ENCODE data around the gene SMURF2.
A peak's percentile ranks its signal among the peaks of the same experiment; 100 is the strongest.
"Not testable (repeated sequence)": the region's sequence is repeated elsewhere in the genome, so short reads cannot be mapped to it uniquely, and the experiment has no call there.

SMURF2 gene

DNA sequence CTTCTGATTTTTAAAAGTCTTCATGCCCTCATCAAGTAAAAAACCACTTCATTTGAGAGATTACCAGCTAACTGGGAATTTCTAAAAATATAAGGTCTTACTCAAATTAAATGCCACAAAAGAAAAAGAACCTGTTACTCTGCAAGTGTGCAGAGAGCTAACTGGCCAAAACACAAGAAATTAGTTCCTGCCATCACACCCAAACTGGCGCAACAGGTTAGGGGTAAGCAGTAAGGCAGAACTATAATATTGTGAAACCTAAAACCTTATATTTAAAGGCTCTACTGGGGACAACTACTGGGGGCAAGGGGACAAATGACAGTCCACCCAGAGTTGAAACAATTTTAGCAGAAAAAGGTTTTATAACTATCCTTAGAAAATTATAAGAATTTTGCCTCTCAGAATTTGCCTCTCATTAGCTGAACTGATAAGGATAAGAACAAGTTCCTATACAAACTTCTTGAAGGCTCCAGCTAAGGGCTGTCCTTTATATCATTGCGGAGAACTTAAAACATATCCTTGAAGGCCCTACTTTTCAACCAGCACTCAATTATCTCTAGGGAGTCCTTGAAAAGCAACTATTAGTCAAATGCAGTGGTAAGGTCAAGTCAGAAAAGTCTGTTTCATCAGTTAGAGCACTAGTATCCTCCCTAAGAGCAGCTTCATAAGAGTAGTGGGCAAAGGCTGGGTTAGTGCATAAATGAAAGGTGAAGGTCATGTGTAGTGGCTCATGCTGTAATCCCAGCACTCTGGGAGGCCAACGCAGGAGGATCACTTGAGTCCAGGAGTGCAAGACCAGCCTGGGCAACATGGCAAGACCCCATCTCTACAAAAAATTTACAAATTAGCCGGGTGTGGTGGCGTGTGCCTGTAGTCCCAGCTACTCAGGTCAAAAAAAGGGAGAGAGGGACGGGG, 31.5 kb downstream of the SMURF2 start:
- no peak for DNase-seq

DNA sequence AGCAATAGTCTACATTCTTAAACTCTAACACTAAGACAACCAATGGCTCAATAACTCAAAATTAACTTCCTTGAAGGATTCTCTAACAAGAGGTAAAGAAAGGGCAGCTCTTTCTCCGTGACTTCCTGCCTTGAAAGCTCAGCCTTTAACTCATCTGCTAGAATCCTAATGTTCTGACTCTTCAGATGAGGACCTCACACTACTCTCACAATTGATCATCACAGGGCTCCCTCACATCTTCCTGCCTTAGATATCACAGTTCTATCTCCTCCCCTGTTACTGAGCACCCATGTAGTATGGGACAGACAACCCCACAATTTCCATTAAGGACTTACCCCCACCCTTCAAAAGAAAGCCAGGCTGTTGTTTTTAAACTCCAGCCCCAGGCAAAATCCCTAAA, 33.5 kb downstream of the SMURF2 start:
- peak; percentile 87 for DNase-seq

DNA sequence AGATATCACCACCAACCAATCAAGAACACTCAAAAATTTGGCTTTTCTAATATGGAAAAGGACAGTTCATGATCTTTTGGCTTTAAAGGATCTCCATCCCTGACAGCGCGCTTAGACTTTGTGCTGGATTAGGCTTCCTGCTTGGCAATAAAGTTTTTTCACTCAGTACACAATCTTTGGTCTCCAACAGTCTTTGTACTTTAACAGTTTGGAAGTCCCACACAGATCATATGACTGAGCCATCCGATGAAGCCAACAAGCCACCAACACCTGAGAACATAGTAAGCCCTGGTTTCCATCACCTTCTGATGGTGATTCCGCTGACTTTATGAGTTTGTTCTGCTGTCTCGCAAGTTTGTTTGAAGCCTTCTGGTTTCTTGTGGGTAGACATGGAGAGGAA, 34.3 kb downstream of the SMURF2 start:
- DNase-seq = peak; percentile 28

DNA sequence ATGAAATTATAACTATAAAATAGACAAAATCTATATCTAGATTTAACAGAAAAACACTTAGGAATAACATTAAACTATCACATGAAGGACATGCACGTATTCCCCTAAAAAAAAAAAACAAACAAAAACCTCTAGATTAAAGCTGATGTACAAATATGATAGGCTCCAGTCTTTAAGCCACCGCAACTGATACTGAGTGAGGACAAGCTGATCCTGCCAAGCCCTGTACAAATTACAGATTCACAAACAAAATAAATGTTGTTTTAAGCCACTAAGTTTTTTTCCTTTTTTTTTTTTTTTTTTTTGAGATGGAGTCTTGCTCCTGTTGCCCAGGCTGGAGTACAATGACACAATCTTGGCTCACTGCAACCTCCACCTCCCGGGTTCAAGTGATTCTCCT, 35.3 kb downstream of the SMURF2 start:
- DNase-seq = no peak

DNA sequence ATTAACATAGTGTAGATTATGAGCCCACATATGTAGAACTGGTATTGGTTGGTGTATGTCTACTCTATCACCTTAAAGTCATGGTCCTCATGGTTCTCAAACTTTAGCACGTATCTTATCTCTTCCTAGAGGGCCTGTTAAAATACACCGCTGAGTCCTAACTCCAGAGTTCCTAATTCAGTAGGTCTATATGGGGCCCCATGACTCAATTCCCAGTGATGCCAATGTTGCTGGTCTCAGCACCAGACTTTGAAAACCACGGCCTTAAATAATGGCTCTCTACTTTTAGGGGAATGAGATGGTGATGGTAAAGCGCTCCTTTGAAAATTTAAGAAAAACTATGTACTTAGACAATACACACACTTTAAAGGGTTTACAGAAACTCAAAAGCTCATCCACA, 36.6 kb downstream of the SMURF2 start:
- no peak for DNase-seq

DNA sequence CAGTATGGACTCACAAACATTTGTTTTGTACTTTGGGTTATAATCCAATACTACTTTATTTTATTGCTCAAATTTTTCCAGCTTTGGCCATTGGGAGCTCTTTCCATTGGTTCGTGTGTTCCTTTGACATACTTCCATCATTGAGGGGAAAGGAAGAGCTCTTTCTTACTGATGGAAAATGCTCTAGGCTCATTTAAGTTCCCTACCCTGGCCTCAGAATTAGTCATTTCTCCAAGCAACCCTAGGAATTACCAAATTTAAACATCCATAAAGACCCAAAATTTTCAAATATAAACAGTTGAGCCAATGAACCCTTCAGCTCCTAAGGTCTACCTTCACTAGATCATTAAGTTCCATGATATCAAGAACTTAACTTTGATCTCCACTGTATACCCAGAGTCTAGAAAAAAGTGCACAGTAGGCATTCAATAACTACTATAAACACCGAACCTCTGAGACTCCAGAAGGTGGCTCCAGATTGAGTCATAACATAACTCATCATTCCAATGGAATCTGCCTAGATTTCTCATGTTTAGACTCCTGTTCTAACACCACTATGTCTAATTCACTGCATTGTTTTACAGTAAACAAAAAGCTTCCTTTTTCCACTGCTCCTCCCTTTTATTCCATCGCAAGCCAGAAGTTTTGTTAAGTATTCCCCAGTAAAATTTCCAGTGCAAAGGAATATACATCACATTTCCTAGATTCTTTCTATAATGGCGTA, 39.0 kb downstream of the SMURF2 start:
- no peak for DNase-seq

DNA sequence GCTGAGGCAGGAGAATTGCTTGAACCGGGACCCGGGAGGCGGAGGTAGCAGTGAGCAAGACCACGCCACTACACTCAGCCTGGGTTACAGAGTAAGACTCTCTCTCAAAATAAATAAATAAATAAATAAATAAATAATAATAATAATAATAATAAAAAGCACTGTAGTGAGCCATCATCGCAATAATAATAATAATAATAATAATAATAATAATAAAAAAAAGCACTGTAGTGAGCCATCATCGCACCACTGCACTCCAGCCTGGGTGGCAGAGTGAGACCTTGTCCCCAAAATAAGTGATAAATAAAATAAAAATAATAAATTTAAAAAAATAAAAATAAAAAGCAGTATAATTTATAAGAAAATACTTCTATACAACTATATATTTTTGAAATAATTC, 40.3 kb downstream of the SMURF2 start:
- no peak for DNase-seq

DNA sequence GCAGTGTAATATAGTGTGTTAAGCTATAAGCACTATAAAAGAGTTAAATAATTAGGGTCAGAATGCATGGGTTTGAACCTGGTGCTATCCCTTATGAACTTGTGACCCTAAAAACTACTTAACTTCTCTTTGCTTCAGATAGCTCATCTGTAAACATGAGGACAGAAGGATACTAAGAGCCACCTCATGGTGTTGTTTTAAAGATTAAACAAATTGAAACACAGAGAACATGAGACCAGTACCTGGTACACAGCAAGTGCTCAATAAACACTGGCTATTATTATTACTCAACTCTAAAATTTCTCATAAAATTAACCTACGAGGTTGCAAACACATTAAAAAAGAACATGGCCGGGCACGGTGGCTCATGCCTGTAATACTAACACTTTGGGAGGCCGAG, 43.3 kb downstream of the SMURF2 start:
- DNase-seq = no peak

DNA sequence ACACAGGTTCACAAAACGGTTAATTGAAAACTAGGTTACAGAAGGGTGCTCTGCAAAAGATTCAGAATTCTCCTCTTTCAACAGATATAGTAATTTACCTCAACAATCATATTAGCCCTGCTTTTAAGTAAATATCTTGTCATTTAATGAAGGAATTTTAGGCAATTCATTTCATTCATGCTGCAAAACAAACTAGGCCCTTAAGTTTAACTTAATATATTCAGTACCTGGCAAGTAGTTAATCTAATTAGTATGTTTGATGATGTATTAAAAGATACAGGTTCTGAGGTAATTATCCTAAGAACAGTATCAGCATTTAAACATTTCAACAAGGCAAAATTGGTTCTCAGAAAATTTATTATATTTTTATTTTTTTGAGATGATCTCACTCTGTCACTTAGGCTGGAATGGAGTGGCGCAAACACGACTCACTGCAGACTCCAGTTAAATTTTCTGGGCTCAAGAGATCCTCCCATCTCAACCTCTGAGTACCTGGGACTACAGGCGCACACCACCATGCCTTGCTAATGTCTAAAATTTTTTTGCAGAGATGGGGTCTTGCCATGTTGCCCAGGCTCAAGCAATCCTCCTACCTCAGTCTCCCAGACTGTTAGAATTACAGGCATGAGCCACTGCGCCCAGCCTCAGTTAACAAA, 44.9 kb downstream of the SMURF2 start:
- DNase-seq = no peak

DNA sequence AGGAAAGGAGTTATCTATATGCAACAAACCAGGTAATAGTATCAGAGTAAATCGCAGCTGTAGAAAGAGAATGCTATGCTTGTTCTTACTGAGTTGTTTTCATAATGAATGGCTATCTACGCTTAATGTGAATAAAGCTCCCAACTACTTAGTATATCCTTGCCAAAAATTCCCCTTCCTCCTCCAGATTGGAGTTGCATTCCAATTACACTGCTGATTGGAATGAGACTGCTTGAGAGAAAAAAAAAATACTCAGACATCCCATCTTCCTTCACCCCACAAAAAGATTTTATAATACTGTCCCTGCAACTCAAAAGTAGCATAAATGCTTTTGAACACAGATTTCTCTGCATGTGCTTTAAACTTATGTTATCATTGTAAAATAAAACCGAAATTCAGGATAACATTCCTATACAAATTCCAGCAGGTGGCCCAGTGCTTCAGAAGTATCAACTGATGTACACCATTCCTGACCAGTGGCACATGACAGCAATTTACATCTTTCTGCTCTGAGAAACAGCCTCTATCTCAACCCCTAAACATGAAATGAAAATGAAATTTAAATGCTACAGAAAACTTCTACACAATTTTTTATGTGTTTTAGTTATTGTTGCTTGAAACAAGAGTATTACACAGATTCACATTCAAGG, 47.0 kb downstream of the SMURF2 start:
- no peak for DNase-seq

DNA sequence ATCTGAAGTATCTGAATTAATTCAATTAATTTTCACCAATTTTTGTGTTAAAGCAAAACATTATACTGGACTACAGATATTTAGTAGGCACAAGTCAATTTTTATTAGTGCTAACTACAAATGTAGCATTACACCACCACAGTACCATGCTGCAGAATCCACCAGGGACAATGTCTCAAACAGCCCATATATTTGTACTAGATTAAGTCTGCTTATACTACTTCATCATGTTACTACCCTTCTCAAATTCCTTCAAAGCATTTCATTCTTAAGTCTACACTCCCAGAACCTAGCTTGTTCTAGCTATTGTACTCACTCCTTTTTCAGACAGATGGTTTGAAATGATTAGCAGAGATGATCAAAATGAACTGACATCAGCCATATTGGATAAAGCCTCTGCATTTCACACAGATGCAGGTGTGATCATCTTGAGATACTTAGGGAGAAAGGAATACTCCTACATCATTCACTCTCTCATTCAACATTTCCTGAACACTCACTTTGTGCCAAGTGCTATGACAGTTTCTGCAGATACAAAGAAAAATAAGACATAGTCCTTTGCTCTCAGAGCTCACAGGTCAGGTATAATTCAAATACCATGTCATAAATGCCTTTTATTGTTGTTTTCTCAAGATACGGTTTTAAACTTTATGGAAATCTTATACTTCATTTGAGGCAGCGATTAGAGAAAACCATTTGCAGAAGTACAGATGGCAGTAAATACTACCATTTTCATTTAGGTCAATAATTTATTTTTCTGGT, 47.7 kb downstream of the SMURF2 start:
- no peak for DNase-seq

DNA sequence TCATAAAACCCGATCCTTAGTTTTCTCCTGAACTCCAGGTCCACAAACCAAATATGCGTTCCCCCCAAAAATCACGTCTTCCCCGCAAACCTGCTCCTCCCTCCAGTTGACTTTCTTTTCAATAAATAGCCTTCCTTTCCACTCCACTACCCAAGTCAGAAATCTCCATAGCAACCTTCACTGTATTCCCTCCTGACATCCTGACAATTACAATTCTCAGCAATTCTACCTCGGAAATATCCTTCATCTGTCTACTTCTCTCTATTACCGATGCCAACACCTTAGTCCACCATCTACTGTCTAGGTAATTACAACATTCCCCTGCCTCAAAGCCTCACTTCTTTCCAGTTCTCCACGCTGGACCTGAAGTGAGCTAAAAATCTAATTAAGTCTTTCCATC, 50.7 kb downstream of the SMURF2 start:
- DNase-seq = no peak

DNA sequence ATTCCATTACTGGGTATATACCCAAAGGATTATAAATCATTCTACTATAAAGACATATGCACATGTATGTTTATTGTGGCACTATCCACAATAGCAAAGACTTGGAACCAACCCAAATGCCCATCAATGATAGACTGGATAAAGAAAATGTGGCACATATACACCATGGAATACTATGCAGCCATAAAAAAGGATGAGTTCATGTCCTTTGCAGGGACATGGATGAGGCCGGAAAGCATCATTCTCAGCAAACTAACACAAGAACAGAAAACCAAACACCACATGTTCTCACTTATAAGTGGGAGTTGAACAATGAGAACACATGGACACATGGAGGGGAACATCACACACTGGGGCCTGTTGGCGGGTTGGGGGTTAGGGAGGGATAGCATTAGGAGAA, 51.9 kb downstream of the SMURF2 start:
- not testable (repeated sequence) for DNase-seq

DNA sequence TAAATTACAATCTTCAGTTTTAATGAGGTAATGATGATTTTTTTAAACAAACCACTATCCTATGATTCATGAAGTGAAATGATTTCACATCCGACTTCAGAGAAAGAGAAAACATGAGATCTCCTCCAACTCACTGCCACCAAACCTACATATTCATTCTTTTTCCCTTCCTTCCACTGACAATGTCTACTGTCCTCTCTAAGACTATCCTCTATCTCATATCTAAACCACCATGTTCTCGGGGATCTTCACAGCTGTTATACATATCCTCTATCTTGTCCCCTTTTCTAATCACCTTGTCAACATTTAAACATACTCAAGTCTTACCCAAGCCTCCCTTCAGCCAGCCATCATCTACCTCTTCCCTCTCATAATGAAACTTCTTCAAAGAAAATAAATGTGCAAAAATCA, 53.5 kb downstream of the SMURF2 start:
- peak; percentile 49 for DNase-seq

DNA sequence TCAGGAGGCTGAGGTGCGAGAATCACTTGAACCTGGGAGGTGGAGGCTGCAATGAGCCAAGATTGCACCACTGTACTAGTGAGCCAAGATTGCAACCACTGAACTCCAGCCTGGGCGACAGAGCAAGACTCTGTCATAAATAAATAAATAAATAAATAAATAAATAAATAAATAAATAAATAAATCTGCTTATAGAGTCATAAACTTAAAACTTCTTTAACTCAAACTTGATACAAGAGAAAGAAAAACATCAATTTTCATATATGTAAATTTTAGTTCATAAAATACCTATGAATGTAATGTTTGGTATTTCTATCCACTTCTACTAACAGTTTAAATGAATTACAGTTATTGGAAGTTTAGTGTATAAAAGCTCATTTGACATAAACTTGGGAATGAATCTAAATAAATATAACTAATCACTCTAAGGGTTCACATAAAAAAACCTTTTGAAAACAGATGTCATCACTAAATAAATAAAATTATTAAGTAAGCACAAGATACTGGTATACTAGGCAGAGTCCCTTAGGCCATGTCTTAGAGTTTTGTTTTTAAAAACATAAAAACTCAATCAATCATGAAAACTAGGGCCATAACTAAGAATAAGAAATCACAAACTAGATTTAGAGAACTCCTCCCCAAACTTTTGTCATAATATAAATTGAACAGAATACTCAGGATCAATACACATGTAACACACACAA, 54.1 kb downstream of the SMURF2 start:
- no peak for DNase-seq

DNA sequence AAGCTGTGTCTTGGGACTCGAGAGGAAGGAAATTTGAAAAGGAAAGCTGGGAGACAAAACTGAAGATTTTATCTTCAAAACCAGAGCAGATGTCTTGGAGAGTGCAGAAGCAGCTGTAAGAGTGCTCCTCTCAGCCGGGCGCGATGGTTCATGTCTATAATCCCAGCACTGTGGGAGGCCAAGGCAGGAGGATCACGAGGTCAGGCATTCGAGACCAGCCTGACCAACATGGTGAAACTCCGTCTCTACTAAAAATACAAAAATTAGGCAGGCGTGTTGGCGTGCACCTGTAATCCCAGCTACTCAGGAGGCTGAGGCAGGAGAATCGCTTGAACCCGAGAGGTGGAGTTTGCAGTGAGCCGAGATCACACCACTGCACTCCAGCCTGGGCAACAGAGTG, 57.6 kb downstream of the SMURF2 start:
- not testable (repeated sequence) for DNase-seq

DNA sequence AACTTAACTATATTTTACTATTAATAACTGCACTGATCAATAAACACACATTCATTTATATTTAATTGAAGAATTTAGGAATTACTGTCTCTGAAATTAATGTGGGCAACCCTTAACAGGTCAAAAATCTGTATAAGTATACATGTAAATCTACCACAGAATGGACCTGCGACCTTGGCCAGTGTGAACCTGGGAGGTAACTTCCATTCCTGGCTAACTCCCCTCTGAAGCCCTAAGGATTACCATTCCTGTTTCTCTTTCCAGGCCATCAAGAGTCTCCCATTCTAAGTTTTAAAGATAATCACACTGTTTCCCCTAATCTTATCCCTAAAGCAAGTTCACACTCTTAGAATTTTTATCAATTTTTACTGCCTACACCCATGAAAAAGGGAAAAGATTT, 58.1 kb downstream of the SMURF2 start:
- no peak for DNase-seq

DNA sequence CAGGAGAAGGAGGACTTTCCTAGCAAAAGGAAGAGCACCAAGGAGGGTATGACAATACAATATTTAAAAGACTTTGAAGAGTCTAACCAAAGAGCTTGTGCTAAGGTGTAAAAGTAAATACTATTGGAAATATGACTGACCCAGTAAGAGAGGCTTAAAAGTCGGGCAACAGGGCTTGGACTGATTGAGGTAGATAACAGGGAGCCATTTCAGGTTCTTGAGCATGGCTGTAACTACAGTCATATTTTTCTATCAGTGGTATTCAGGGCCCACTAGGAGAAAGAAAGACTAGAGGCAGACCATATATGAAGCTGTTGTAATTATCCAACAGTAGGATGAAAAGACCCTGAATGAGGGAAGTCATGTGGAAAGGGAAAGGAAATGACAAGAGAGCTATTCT, 62.3 kb downstream of the SMURF2 start:
- DNase-seq = no peak

DNA sequence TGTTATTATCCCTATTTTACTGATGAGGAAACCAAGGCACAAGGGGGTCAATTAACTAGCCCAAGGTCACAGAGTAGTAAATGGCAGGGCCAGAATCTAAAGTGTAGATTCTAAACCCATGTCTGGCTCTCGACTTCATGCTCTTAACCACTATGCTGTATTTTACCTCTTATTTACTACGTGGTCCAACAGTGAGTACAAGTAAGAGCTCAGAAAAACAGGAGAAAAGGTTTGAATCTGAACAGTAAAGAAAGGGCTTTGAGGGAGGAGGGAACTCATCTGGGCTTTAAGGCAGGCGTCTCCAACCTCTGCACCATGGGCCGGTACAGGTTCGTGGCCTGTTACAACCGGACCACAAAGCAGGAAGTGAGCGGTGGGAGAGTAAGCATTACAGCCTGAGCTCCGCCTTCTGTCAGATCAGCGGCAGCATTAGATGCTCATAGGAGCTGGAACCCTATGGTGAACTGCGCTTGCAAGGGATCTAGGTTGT, 62.9 kb downstream of the SMURF2 start:
- peak; percentile 71 for DNase-seq

DNA sequence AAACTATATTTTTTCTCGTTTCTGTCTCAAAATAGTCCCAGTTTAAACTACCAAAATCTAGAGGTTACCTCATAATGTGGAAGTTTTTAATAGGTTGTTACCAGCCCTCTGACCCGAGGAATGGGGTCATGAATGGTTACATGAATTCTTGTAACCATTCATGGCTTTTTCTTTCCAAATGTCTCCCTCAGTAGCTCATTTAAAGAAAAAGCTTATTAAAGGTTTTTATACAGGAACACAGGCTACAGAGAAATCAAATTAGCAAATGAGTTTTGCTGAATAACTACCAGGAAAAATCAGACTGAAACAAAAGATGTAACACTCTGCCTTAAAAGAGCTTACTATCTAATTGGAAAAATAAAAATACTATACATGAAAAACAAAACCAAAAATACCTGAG, 63.4 kb downstream of the SMURF2 start:
- no peak for DNase-seq

DNA sequence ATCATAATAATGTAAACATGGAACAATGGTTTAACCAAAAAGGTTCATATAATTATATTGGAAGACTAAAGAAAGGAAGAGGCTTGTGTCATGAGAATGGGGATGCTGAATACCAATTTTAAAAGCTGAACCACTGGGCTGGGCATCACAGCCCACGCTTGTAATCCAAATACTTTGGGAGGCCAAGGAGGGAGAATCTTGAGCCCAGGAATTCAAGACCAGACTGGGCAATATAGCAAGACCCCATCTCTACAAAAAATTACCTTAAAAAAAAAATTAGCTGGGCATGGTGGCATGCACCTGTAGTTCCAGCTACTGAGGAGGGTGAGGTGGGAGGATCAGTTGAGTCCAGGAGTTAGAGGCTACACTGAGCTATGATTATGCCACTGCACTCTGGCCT, 65.1 kb downstream of the SMURF2 start:
- DNase-seq = no peak

DNA sequence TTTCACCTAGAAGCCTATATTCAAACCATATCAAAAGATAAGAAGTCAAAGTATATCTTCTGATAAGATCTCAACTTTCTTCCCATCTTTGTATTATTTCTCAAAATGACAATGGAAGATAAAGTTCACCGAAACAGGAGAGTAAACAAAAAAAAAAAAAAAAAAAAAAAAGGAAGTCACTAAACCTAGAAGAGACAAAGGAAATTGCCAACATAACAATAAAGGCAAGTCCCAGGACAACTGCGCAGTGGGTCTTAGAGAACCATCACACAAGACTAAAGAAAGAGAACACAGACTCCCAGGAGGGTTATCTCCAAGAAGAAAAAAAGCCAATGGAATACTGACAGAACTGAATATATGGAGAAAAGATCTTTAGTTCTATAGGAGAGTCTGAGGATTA, 65.7 kb downstream of the SMURF2 start:
- no peak for DNase-seq
